GM12873 (cell line): ENCODE measurements around the gene DIPK1A.

Experiments
- TF ChIP-seq, protein P1 (sequence below): IDR thresholded peaks from 2 replicates; pipeline ENCODE4 v1.5.1; 2012; ENCODE audit warnings: low read depth, mild to moderate bottlenecking, moderate library complexity, low read length, control low read depth; ENCODE audit not compliant: insufficient read depth; ENCODE audit errors: missing control alignments

The DIPK1A gene

GRCh38 chr1:92956254-92957029 lies 4.8 kb downstream of the DIPK1A start:
- TF ChIP-seq, protein P1, sequence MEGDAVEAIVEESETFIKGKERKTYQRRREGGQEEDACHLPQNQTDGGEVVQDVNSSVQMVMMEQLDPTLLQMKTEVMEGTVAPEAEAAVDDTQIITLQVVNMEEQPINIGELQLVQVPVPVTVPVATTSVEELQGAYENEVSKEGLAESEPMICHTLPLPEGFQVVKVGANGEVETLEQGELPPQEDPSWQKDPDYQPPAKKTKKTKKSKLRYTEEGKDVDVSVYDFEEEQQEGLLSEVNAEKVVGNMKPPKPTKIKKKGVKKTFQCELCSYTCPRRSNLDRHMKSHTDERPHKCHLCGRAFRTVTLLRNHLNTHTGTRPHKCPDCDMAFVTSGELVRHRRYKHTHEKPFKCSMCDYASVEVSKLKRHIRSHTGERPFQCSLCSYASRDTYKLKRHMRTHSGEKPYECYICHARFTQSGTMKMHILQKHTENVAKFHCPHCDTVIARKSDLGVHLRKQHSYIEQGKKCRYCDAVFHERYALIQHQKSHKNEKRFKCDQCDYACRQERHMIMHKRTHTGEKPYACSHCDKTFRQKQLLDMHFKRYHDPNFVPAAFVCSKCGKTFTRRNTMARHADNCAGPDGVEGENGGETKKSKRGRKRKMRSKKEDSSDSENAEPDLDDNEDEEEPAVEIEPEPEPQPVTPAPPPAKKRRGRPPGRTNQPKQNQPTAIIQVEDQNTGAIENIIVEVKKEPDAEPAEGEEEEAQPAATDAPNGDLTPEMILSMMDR, result no peak

GRCh38 chr1:92953491-92953890 lies 7.8 kb downstream of the DIPK1A start:
- TF ChIP-seq, protein P1, result no peak

GRCh38 chr1:92952714-92953113 lies 8.5 kb downstream of the DIPK1A start:
- TF ChIP-seq, protein P1, result no peak

- TF ChIP-seq, protein P1, result peak; percentile 33
These were observed 10.1 kb downstream of the DIPK1A start for GRCh38 chr1:92951141-92951582.

DNA sequence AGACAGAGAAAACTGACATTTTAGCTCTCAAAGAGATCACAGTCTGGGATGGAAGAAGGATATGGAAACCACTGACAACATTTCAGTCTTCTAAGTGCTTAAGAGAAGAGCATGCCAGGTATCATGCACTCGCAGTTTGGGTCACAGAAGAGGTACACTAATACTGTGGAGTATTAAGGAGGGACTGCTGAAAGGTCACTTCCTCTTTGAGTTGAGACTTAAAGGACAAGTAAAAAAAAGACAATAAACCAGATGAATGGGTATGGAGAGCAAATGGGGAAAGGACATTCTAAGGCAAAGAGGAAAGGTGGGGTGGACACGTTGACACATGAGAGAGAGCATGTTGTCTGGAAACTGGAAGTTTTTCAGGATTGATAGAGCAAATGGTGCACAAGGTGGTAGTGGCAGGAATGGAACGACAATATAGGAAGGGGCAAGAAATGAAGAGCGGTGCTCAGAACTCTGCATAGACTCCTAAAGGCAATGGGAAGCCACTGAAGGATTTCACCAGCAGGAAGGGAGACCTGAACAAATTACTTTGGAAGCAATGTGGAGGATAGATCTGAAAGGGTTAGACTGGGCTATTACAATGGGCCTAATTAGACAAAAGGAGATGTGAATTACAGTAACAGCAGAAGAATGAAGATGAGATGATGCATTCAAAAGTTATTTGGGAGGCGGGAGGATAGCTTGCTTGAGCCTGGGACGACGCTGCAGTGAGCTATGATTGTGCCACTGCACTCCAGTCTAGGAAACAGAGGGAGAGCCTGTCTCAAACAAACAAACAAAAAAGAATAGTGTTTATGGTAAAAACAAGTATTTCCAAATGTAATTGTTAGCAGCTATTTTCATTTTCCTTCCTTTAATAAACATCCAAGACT lies 11.1 kb downstream of the DIPK1A start:
- TF ChIP-seq, protein P1, result no peak

DNA sequence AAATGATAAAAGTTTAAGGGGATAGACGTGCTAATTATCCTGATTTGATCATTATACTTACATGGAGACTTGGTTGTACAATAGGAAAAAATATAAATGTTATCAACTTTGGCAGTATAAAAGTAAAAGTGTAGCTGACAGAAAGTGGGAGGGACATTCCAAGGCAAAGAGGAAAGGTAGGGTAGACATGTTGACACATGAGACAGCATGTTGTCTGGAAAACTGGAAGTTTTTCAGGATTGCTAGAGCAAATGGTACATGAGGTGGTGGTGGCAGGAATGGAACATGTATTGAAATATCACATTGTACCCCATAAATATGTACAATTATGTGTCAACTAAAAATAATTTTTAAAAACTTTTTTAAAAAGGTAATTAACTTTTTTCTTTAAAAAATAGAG lies 13.2 kb downstream of the DIPK1A start:
- TF ChIP-seq, protein P1, result no peak

DNA sequence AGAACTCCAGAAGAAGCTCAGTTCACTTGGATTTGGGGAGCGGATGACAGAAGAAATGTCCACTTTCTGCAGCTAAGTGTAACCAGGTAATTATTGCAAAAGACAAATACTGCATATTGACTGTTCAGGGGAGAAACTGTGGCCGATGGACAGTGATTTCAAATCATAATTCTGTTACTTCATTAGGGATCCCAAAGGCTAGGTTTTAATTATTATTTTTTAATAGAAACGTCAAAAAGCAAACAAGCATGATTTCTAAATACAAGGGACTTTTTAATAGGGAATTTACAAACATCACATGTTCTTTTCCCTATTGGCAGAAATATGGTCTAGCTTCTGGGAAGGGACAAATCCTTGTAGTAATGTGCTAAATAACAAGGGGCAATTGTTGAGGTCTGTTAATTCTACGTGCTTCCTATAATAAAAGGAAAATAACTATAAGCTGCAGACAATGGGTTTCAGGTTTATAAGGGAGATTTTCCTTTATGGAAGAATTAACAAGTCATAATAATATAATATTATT lies 15.5 kb downstream of the DIPK1A start:
- TF ChIP-seq, protein P1, result no peak
